Measurements from ENCODE around the gene CNST.

DNA sequence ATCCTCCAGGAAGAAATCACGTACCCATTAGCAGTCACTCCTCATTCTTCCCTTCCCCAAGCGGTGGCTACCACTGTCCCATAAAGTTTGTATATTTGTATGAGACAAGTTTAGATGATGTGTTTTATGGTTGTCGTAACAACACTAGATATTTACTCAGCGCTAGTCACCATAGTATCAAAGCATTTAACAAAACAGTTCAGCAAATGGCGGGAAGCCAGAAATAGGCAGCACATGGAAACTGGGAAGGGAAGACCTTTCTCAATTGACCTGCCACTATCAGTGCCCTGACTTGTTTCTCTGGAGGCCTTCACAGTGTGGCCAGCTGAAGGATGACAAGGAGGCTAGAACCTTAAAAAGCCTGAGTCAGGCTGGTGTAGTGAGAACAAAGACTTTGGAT, 31.1 kb downstream of the CNST start:
- TF ChIP-seq, protein P1, sequence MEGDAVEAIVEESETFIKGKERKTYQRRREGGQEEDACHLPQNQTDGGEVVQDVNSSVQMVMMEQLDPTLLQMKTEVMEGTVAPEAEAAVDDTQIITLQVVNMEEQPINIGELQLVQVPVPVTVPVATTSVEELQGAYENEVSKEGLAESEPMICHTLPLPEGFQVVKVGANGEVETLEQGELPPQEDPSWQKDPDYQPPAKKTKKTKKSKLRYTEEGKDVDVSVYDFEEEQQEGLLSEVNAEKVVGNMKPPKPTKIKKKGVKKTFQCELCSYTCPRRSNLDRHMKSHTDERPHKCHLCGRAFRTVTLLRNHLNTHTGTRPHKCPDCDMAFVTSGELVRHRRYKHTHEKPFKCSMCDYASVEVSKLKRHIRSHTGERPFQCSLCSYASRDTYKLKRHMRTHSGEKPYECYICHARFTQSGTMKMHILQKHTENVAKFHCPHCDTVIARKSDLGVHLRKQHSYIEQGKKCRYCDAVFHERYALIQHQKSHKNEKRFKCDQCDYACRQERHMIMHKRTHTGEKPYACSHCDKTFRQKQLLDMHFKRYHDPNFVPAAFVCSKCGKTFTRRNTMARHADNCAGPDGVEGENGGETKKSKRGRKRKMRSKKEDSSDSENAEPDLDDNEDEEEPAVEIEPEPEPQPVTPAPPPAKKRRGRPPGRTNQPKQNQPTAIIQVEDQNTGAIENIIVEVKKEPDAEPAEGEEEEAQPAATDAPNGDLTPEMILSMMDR (IDR thresholded peaks at IDR 0.05; ENCODE audit: low read depth, low read length), result no peak
- no peak for TF ChIP-seq EZH2phosphoT487 (IDR thresholded peaks at IDR 0.05; ENCODE audit: low read depth)
